CD4-positive, alpha-beta T cell treated with Interleukin-12 subunit alpha and Interleukin-12 subunit beta, for 1 hour (primary cell): Measurements from ENCODE around the gene CGNL1.

Experiments used
- DNase-seq: peaks from one replicate; pipeline ENCODE4 v3.0.0-alpha.2; 2020

The CGNL1 gene

DNA sequence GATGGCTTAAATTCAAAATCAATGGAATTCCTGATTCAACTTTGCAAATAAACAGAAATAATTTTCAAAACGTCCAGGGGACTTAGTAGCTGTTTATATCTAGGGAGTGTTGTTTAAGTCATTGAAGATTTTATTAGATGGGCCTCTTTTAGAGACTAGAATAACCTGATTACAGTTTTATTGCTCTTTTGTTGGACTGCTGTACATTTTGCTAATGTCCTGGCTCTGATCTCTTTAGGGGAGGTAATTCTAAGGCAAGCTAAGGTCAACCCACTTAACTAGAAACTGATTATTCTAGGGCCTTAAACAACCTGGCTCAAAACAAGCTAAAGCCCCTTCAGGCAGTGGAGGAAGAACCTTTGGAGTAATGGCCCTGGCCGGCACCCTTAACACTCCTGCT, 153.4 kb downstream of the CGNL1 start:
- DNase-seq = no peak

GRCh38 chr15:57532731-57533447, 156.6 kb downstream of the CGNL1 start:
- DNase-seq = no peak

- no peak for DNase-seq
Measured at GRCh38 chr15:57533448-57533799, 157.1 kb downstream of the CGNL1 start.

DNA sequence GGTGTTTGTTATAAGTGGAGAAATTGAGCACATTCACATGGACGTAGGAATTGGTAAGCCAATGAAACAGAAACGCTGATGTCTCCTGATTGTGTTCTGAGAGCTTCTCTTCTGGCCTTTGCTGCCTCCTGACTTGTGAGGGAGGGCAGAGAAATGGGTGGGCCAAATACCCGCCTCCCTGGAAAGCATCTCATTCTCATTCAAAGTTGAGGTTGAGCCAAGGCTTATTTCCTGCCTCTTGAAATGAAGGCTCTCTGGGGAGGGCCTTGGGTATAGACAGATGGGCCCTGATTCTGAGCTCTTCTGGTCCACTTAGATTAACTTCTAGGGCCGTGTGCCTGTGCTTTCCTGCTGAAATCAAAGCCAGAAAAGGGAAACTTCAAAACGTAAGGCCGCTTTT, 158.0 kb downstream of the CGNL1 start:
- no peak for DNase-seq

GRCh38 chr15:57537072-57537471, 160.8 kb downstream of the CGNL1 start:
- no peak for DNase-seq

- no peak for DNase-seq
Measured at GRCh38 chr15:57537488-57538264, 161.4 kb downstream of the CGNL1 start.

- DNase-seq = no peak
Measured at GRCh38 chr15:57538265-57538529, 161.9 kb downstream of the CGNL1 start.

- DNase-seq = no peak
Measured at GRCh38 chr15:57538821-57539220, 162.5 kb downstream of the CGNL1 start.

- DNase-seq = no peak
Measured at GRCh38 chr15:57540211-57540610, 163.9 kb downstream of the CGNL1 start.

DNA sequence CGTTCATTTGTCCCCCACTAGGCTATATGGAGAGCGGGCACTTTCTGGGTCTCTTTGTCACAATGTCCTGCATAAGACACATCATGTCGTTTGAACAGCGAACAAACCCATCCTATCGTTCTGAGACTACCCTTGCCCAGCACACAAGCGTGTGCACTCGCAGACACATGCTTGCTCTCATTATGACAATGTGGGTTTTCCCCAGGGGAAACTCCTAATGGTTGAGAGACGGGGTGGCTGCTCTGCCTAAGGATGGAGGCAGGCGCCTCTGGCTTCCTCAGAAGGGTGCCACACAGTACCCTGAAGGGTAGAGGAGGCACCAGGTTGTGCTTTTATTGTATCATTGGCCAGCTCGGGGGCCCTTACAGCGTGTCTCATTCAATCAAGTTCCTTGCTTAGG, 164.4 kb downstream of the CGNL1 start:
- DNase-seq = no peak

- DNase-seq = no peak
Measured at GRCh38 chr15:57541271-57541670, 165.0 kb downstream of the CGNL1 start.

DNA sequence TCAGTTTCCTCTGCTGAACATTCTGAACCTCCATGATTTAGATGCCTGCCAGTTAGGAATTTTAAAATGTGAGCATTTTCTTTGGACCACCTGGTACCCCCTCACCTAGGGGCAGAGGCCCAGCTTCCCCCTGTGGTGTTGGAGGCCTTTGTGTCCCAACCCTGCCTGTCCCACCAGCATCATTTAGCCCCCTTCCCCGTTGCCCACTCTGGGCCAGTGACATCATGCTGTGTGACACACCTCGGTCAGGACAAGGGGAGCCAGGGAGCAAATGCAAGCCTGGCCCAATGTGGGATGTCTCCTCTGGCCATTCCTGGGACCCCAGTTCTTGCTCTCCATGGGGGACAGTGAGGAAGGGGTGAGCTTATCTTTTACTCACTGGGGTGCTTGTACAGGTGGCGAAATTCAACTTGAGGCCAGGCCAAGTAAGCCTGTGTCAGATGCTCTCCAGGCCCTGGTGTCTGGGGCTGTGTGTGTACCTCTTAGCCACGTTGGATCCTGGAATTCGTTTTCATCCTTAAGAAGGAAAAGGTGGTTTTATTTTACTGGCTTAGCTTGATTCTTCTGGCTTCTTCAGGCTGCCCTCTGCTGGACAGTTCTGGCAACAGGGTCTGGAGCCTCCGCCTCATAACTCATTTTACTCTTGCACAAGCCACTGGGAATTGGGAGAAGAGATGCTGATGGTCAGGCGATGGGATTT, 165.7 kb downstream of the CGNL1 start:
- DNase-seq = no peak

- no peak for DNase-seq
Measured at GRCh38 chr15:57542505-57542817, 166.2 kb downstream of the CGNL1 start.

DNA sequence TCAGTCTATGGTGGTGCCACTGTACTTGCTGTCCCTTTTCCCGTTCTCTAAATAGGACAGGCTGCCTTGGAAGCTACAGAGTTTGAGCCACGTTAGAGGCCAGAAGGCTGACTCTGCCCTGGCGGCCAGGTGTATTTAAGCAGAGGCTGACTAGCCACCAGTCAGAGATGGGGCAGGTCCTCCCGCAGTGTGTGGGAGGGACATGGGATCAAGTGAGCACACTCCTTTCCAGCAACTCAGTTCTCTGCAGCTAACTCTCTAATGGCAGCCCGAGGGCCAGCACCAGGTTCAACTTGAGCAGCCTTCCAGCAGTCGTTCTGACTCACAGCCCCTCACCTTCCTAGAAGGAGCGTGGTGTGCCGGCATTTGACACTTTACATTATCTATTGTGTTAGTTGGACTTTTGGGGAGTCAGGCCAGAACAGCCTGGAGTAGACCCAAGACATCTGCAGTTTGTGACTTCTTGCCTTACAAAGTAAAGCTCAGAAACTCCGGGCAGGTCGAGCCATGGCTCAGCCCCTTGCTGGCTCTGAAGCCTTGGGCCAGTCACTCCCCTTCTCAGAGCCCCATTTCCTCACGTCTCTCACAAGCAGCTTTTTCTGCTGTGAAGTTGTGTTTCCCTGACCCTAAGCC, 168.7 kb downstream of the CGNL1 start:
- no peak for DNase-seq

DNA sequence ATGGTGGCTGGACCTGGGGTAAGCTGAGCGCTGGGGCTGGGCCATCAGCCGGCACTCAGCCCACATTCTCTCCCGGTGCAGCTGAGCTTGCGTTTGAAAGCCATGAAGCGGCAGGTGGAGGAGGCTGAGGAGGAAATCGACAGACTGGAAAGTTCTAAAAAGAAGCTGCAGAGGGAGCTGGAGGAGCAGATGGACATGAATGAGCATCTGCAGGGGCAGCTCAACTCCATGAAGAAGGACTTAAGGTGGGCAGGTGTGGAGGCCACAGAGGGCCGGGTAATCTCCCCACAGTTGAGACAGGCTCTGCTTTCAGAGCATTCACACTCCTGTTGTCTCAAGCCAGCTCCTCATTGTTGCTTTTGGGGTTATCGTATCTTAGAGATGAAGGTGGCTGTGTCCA, 169.7 kb downstream of the CGNL1 start:
- no peak for DNase-seq

DNA sequence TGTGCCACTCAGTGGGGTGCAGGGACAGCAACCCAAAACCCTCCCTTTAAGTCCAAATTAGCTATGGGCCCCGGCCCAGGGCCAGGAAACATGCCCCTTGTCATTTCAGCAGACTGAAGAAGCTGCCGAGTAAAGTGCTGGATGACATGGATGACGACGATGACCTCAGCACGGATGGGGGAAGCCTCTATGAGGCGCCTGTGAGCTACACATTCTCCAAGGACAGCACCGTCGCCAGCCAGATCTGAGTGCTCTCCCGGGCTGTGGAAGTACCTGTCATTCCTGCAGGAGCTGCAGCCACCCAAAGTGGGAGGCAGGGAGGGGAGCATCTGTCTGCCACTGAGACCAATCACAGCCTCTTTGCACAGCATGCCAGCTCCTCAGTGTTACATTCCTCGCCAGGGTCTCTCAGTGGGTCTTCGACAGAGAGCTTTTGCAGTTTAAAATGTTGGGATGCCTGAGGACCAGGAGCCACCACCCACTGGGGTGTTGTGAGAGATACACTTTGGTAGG, 171.0 kb downstream of the CGNL1 start:
- DNase-seq = no peak

GRCh38 chr15:57548351-57548750, 172.0 kb downstream of the CGNL1 start:
- DNase-seq = no peak

DNA sequence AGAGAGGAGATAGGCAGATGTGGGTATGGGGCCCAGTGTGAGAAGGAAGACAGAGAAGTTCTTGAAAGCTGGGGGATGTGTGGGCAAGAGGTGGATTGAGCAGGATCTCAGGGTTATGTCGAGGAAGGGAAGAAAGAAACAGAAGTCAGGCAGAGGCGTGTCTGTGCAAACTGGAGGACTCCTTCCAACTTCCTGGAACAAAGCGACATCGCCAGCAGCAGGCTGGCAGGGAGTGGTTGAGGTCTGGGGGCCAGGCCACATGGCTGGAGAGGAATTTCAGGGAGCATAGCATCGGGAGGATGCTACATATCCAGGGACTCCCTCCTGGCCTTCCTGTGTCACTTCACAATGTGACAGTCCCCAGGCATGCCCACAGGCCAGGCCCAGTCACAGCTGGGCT, 172.5 kb downstream of the CGNL1 start:
- no peak for DNase-seq

- no peak for DNase-seq
Measured at GRCh38 chr15:57549935-57550334, 173.6 kb downstream of the CGNL1 start.

- no peak for DNase-seq
Measured at GRCh38 chr15:57550640-57551039, 174.3 kb downstream of the CGNL1 start.

GRCh38 chr15:57551715-57552677, 175.7 kb downstream of the CGNL1 start:
- no peak for DNase-seq

DNA sequence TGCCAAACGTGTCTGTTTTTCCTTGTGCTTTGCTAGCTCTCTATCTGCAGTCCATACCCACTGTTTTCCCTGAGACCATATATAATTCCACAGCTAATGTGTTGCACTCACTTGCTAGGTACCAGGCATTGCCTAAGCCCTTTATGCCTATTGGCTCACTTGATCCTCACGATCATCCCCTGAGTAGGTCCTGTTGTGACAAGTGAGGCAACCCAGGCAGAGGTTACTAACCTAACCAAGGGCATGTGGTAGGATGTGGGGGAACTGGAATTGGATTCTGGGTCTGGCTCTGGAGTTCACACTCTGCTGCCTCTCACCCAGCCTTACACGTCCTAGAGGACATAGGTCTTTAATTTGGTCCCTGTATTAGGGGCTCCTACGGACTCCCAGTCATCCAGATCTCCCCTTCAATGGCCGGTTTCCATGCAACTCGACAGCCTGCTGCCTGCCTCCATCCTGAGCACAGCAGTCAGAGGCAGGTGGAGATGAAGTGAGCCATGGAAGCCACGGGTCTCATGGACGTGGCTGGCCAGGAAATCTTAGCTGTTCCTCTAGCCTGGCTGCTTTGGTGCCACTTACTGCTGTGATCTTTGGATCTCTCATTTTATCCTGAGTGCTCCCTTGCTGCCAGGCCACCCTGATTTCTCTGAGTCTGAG, 176.5 kb downstream of the CGNL1 start:
- DNase-seq = no peak
